Activated T-helper 1 cell treated with anti-CD3 and anti-CD28 coated beads, Interleukin-2, amount 50 U/mL, for 16 hours (primary cell): ENCODE results near the gene POLR2E.

Experiments used
- DNase-seq, 2 donors: peaks; one replicate each; pipeline ENCODE4 v3.0.0-alpha.2; 2020; ENCODE audit warnings: low read depth in 1 of 2, low spot score in 1 of 2

The POLR2E gene

DNA sequence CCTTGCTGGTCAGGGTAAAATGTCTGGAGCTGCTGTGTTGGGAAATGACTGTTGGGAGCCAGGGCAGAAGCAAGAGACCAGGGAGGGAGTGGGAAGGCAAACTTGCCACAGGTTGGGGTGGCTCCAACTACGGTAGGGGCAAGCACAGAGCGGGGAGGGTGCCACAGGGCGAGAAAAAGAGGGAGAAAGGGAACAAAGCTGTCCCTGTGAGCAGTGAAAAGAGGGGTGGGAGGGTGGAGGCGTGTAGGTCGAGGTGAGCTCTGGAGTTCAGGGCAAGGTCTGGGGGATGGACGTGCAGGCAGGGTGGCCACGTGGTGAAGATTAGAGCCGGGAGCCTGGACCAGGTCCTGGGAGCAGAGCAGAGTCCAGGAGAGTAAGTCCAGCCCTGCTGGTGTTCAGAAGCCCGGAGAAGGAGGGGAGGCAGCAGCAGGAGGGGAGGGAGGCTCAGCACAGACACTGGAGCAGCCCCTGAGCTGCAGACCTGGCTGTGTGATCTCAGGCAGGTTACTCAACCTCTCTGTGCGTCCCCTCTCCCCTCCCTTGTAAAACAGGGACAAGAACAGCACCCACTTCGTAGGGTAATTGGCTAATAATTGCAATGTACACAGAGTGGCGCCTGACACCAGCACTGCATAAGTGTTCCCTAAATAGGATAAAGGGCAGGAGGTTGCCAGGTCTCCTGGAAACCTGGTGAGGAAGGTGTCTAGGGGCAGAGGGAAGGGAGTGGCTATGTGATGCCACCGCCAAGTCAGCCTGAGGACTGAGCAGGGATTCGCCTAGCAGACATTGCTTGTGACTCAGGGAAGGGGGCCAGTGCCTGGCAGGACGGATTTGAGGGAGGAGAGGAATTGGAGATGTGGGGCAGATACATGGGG is 3.2 kb upstream of the POLR2E start:
- no peak for DNase-seq

DNA sequence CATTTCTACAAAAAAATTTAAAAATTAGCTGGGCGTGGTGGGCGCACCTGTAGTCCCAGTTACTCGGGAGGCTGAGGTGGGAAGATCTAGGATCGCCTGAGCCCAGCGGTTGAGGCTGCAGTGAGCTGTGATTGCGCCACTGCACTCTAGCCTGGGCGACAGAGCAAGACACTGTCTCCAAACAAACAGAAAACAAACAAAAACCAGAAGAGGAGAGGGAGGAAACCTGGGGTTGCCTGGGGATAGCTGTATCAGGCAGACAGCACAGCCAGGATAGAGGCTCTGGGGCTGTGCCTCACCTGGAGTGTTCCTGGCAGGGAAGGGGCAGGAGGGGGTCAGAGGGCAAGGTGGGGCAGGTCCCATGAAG is 2.6 kb upstream of the POLR2E start:
- DNase-seq, result no peak

DNA sequence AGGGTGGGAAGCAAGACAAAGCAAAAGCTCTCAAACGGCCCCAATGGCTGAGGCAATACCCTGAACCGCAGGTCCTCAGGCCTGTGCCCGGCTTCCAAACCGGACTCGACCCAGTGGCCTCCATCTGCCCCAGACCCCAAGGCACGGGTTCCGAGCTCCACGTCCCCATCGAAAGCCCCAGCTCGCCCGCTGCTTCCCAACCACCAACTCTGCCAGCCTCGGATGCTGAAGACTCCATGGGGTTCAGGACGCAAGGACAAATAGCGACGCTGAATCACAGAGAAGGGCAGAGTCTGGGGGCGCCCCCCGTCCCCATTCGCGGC is 559 bp downstream of the POLR2E start:
- no peak for DNase-seq

DNA sequence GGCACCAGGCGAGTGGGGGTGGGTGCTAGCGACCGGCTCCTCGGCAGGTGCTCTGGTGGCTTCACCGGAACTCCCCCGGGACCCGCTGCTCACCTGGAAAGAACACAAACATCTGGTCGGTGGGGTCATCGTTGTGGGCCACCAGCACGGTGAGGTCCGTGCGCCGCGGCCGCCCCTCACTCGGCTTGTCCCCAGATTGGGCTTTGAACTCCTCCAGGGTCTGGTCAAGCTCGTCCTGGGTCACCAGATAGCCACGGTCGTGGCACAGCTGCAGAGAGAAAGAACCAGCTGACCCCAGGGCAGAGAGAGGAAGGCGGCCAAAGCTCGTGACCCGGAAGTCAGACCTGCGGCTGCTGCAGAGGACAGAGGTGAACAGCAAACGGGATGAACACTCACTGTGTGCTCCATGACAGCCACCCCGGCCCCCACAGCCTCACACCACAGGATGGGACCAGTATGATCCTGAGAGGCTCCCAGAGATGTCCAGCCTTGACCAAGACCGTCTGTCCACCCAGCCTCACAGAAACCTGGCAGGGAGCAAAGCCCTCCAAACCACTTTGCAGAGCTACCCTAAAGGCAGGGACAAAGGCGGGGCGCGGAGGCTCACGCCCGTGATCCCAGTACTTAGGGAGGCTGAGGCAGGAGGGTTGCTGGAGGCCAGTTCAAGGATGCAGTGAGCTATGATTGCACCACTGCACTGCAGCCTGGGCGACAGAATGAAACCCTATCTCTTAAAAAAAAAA is 1.2 kb downstream of the POLR2E start:
- no peak for DNase-seq

DNA sequence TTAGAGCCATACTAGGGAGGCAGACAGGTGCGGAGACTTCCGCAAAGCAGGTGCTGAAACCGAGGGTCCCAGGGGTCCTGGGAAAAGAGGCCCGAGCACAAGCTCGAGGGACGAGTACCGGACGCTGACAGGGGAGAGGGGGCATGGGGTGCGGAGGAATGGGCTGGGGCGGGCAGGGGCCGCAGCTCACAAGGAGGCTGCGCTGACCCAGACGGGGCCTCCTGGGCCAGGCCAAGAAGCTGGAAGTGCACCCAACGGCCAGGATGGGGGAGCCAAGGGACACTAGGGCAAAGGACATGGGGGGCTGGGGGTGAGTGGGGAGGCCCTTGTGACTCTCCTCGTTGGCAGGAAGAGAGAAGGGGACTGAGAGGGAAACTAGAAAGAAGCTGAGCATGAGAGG is 1.8 kb downstream of the POLR2E start:
- no peak for DNase-seq

DNA sequence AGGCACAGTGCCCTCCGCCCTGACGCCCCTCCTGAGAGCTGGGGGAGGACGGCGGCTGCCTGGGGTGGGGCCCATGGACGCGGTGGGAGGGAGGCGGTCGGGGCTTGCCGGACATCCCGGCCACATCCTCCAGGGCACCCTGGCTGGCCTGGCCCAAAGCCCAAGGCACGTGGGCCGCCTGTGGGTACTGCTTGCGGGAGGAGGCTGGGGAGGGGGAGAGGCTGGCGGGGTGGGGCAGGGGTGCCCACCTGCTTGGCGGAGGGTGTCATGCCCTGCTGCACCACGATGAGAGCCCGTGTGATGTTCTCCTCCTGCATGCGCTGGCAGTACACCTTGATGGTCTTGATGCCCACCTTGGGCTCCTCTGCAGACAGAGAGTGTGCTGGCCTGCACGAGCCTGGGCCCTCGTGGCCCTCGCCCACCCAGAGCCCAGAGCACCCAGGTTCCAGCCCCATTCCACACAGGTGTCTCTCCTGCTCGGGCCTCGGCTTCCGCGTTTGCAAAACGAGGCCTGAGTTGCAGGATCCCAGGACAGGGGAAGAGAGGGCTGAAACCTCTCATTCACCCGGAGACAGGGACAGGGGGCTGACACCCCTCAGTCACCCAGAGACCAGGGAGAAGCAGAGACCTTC is 3.5 kb downstream of the POLR2E start:
- DNase-seq, result no peak

DNA sequence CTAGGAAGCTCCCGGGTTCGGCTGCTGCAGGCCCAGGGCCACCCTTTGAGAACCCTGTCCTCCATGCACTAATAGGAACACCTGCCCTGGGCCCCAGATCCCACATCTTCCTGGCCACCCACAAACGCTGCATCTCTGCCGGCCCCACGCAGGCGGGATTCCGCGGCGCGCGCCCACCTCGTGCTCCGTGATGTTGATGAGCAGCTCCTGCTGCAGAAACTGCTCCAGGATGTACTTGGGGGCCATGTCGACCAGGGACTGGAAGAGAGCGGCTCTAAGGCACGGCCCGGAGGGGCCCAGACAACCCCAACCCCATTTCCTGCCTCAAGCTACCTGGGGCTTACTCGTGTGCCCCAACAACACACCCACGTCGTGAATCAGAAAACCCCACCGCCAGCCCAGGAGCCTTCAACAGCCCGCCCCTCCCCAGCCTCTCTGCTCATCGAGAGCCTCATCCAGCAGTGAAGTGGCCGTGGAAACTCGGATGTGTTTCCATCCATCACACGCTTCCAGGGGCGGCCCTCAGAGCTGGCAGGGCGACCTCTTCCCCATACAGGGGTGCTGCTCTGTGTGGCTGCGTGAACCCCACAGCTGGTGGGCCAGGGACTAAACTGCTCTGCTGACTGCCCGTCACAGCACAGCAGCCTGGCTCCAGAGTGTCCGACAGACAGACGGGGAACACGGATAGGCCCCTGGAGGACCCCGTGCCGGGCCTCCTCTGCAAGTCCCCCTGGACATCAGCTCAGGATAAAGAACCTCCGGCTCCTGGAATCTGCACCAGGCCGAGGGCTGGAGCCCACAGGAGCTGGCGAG is 4.2 kb downstream of the POLR2E start:
- no peak for DNase-seq

DNA sequence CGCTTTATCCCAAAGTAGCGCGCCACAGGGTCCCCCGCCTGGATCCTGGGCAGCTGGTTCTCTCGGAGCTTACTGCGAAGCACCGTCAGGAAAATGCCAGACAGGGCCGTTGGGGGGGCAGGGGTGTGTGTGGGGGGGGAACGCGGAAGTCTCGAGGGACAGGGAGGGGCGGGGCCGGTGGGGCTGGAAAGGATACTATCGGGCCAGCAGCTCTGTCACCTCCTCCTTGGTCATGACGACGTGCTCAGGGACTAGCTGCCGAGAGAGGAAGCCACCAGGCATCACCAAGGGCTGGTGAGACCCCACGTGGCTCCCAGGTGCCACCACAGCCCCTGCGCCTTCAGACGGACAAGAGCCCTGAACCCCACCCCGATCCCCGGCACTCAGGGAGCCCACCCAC is 5.3 kb downstream of the POLR2E start:
- no peak for DNase-seq

DNA sequence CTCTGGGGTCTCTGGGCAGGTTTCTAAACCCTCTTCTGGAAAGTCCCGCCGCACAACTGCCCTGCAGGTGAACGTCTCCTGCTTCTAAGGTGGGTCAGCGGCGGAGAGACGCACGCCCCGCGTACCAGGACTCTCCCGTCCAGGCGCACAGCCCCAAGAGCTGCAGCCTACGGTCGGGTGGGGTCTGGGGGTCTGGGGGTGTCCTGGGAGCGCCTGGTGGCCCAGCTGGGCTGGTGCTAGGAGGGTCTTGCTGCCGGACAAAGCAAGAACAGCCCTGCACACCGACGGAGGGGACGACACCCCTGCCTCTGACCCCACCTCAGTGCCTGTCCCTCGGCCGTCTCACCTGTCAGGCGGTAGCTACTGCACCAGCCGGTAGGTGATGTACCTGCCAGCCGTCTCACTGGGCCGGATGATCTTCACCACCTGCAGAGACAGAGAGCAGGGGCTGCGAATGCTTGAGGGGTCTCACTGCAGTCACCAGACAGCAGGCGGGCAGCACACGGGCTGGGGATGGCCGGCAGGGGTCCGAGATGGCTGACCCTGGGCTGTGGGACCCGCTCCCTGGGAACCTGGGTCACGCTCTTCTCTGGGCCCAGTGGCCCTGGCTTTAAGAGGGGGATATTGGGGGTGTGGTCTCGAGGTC is 5.9 kb downstream of the POLR2E start:
- DNase-seq, result no peak

DNA sequence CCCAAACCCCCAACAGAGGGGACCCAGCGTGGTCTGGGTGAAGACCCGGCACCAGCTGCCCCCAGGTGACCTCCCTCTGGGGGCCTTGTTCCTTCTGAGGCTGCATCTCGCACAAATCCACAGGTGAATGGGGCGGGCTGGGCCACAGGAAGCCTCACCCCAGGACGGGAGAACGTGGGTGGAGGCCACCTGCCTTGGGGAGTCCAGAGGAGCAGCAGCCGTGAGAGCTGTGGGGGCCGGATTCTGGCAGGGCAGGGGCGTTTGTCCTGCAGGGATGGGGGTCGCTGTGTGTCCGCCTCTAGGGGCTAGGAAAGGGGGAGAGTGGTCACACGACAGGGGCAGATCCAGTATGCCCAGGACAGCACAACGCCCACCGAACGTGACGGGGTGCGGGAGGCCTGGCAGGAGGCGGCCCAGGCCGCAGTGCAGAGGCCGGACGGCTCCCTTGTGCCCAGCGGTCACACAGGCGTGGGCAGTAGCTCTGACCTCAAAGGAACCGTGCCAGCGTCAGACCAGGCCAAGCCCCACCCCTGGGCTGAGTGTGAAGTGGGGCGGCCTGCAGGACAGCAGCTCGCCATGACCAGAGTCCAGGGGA is 6.7 kb downstream of the POLR2E start:
- no peak for DNase-seq

DNA sequence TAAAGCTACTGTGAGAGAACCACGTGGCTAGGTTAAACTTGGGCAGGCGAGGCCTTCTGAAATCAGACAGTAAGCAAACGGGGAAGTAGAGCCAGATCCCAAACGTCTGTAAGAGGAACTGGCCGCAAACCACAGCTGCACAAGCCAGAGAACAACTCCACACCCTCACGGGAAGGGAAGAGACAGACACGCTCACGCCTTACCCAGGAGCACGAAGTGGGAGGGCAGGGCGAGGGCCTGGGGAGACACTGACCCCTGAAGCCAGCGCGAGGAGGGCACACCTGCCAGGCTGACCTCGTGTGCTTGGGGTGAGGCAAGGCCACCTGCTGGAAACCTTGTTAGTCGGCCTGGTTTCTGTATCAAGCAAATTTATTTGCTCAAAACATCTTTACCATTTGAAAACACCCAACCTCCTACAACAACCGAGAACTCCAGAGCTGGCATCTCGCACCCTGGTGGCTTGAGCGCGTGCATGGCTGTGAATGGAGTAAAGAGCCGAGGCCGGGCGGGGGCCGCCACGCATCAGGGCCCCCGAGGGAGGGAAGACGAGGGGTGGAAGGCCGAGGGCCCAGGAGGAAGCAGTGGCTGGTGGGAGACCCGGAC is 7.3 kb downstream of the POLR2E start:
- no peak for DNase-seq

DNA sequence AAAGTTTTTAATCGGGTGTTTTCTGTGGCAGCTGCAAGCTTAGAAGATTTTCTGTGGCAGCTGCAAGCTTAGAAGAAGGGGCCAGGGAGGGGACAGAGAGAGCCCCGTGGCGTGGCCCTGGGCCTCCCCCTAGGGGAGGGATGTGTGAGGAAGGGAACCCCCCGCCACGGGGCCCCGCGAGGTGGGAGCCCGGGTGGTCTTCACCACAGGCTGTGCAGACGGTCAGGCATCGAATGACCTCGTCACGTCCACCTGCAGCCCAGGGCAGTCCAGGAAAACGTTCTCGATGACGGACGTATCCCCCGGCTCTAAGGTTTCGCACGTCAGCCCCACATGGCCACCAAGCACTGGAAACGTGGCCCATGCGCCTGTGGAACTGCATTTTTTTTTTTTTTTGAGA is 8.6 kb downstream of the POLR2E start:
- no peak for DNase-seq

DNA sequence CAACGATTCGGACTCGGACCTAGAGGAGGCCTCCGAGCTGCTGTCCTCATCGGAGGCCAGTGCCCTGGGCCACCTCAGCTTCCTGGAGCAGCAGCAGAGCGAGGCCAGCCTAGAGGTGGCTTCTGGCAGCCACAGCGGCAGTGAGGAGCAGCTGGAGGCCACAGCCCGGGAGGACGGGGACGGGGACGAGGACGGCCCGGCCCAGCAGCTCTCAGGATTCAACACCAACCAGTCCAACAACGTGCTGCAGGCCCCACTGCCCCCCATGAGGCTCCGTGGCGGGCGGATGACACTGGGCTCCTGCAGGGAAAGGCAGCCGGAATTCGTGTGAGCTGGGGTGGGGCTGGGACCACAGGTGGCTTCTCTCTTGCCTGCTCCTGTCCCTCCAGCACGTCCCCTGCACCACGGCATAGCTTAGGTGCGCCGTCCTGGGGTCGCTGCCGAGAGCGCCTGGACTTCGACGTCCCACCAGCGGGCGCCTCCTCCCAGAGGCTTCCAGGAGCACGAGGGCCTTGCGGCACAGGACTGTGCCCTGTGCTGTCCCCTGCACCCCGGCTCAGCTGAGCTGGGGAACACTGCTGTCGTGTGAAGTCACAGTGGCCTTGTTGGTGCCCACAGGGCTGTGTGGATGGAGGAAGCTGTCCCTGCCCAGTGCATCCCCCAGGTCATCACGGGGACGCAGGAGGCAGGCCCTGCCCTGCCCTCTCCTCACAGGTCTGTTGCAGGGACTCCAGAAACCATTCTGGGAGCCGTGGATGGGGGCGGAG is 9.3 kb downstream of the POLR2E start:
- DNase-seq, result no peak

DNA sequence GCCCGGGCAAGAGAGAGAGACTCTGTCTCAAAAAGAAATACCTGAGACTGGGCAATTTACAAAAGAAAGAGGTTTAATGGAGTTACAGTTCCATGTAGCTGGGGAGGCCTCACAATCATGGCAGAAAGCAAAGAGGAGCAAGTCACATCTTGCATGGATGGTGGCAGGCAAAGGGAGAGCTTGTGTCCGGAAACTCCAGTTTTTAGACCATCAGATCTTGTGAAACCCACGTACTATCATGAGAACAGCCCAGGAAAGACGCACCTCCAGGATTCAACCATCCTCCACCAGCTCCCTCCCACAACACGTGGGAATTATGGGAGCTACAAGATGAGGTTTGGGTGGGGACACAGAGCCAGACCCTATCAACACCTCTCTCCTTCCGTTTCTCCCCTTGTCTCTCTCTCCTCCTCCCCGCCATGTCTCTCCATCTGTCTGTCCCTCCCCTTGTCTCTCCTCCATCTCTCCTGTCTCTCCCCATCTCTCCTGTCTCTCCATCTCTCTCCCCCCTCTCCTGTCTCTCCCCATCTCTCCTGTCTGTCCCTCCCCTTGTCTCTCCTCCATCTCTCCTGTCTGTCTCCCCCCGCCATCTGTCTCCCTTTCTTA is 10.0 kb downstream of the POLR2E start:
- DNase-seq, result no peak

DNA sequence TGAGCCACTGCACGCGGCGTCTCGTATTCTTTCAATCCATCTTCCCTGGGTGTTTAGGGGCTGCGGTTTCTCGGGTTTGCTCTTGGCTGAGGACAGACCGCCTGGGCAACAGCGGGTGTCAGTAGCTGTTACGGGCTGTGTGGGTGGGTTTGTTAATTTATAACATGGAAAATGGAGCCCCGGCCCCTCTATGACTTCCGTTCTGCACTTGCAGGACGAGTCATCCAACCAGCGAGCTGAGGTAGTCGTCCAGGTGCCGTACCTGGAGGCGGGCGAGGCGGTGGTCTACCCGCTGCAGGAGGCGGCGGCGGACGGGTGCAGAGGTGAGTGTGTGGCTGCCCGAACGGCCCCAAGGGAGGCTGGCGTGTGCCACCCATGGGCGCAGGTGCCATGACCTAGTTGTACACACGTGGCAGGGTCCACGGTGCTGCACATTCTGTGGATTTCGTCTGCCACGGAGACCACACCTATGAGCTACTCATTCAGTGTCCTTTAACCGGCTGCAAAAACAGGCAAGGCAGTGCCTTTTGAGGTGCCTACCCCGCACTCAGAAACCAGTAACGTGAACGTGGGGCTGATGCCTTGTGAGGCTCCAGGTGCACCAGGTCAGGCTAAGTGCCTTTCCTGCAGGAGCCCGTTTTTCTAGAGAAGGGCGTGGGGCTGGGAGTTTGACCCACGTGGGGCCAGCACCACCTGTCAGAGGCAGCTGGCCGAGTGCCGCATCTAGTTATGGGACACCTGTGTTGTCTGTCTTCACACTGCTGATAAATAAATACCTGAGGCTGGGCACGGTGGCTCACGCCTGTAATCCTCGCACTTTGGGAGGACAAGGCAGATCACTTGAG is 10.9 kb downstream of the POLR2E start:
- no peak for DNase-seq

DNA sequence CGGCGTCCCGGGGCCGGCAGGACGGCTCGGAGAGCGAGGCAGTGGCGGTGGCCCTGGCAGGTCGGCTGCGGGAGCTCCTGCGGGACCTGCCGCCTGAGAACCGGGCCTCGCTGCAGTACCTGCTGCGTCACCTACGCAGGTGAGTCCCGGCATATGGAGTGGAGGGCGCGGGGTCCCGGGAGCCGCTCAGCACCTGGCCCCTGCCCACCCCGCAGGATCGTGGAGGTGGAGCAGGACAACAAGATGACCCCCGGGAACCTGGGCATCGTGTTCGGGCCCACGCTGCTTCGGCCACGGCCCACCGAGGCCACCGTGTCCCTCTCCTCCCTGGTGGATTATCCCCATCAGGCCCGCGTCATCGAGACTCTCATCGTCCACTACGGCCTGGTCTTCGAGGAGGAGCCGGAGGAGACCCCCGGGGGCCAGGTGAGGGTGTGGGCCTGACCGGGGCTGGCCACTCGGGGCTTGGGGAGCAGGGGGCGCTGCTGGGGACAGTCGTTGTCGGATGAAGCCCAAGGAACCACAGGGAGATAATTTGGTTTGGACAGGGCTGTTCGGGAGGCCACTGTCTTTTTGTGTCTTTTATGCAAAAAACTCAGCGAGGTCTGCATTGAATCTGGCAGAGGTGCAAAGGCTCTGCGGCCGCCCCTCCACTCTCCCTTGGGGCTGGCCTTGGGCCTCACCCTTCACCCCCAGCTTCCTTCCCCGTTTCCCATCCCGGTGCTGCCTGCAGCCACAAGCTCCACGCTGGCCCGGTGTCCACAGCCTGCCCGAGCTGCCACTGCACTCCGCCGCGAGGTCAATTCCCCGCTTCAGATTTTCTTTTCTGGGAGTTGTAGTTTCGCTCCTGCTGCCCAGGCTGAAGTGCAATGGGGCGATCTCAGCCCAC is 12.0 kb downstream of the POLR2E start:
- no peak for DNase-seq
